ENCODE measurements around the gene TSPAN18. TPM values are rescaled to one million over a fixed set of nuclear protein-coding genes. Genes with fewer than 3 reads are reported as not detected.

The TSPAN18 gene
- total RNA-seq, 1 donor from 2014 or later: 25.4 TPM

DNA sequence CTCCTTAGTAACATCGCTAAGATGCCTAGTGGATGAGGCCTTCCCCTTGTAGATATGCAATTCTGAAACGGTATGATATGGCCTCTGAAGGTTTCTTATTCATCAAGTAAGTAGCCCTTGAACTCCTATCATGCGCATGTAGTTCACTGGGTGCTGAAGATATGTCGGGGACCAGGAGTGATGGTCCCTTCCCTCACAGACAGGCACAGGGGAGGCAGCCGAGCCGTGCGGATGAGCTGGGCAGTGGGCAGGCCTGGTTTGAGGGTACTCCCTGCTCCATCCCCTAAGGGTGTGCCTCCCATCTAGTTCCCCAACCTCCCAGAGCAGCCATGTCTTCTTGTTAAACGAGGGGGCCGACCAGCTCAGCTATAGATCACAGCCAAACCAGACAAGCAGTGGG is 183.8 kb downstream of the TSPAN18 start:
- intact Hi-C loops (cut with micrococcal nuclease): no loop called here

GRCh38 chr11:44911029-44911814 is 184.5 kb downstream of the TSPAN18 start:
- intact Hi-C loops (cut with micrococcal nuclease): loop anchor here (1.0 kb wide), 3 partner anchors 184 to 355 kb away; no protein-coding TSS in a partner anchor

GRCh38 chr11:44912270-44912987 is 185.7 kb downstream of the TSPAN18 start:
- intact Hi-C loops (cut with micrococcal nuclease): no loop called here

GRCh38 chr11:44913502-44913901 is 186.7 kb downstream of the TSPAN18 start:
- intact Hi-C loops (cut with micrococcal nuclease): no loop called here

- intact Hi-C loops (cut with micrococcal nuclease): no loop called here
Observed at GRCh38 chr11:44914105-44914504, 187.3 kb downstream of the TSPAN18 start.

DNA sequence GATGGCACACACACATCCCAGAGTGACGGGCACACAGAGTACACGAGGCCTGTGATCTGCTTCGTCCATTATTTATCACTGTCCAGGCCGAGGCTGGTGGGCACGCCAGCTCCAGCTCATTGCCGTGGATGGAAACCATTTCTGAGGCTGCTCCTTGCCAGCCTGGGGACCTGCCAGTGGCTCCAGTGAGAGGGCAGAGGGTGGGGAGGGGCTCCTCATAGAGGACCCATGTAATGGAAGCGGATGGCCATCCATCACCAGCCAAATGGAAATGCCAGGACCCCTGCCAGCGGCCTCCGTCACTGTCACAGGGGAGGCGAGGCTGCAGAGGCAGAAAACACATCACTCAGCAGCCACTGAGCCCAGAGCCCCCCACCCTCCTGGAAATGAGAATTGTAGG is 188.2 kb downstream of the TSPAN18 start:
- intact Hi-C loops (cut with micrococcal nuclease): no loop called here

- intact Hi-C loops (cut with micrococcal nuclease): no loop called here
Observed at GRCh38 chr11:44915621-44916020, 188.9 kb downstream of the TSPAN18 start.

DNA sequence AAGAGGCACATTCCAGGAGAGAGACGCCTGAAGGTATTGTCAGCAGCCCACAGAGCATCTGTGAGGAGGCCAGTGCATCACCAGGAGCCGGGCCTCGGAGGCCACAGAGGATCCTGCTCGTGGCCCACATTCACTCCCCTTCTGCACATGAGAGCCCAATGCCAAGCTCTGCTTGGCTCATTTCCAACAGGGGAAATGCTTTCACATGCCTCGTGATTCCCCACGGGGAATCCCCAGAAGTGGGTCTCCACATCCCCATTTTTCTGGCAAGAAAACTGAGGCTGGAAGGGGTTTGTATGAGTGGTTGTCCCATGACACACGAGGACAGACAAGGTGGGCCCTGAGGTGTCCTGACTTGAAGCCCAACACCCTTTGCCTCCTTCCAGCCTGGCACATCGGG is 189.6 kb downstream of the TSPAN18 start:
- intact Hi-C loops (cut with micrococcal nuclease): no loop called here

GRCh38 chr11:44916801-44917385 is 190.1 kb downstream of the TSPAN18 start:
- intact Hi-C loops (cut with micrococcal nuclease): no loop called here

DNA sequence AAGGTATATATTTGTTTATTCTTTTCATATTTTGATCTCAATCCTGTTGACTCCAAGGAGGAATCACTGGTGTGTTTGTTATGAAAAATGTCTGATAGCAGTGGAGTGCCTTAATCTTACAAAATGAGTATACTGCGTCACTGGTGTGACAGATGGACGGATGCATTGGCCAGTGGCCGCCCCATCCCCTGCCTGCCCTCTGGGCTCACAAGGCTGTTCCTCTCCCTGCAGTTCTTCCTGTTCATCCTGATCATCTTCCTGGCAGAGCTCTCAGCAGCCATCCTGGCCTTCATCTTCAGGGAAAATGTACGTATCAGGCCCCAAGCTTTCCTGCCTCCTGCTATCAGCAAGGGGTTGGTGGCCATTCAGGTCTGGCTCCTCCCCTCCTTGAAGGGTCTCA is 191.0 kb downstream of the TSPAN18 start:
- intact Hi-C loops (cut with micrococcal nuclease): no loop called here

DNA sequence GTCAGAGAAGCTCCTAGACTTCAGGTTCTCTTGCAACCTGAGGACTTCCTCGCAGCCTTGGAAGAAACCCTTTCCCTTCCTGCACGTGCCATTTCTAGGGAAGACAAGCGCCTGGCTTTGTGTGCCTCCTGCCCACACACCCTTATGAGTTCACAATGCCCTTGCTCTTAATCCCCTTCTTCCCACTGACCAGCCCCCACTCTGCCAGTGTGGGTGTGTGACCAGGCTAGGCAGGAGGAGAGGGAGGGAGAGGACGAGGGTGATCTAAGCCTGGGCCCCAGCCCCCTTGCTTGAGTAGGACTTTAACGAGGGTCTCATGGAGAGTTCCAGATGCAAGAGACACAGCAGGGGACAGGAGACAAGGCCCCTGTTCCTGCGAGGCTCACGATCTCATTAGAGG is 193.7 kb downstream of the TSPAN18 start:
- intact Hi-C loops (cut with micrococcal nuclease): no loop called here

GRCh38 chr11:44923115-44923514 is 196.4 kb downstream of the TSPAN18 start:
- intact Hi-C loops (cut with micrococcal nuclease): no loop called here

- intact Hi-C loops (cut with micrococcal nuclease): no loop called here
Observed at GRCh38 chr11:44923806-44924205, 197.0 kb downstream of the TSPAN18 start.

DNA sequence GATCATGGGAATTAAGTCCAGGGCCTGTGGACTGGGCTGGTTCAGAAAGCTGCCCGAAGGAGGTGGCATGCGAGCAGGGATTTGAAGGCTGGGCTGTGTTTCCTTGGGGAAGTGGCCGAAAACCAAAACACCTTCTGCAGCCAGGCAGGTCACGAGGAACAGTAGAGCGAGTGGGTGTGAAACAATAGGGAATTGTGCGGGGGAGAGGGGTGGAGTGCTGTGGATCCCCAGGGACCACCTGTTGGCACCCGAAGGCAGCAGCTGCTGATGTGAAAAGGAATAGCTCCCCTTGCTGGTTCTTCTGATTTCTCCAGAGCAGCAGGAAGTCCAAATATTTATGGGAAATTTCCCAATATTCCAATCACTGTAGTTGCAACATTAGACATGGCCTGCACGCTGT is 199.3 kb downstream of the TSPAN18 start:
- intact Hi-C loops (cut with micrococcal nuclease): loop anchor here (2.0 kb wide), 1 partner anchor 179 kb away; no protein-coding TSS in a partner anchor

DNA sequence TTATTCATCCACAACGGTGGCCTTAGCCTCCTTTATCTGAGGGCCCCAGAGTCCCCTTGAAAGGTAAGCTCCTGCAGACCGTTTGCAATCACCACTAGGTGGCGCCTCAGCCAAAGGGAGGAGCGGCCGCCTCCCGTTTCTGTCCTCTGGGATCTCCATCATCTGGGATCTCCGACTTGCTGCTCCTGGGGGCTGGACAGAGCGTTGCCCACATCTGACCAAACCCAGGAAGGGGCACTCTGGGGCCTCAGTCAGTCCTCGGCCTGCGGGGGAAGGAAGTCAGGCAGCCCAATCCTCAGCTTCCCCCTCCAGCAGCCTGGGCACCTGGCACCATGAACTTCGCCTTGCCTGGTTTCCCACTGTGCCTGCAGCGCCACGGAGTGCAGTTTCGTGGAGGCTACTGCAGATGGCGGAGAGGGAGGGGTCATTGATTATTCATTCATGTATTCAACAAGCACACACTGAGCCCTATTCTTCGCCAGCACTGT is 200.5 kb downstream of the TSPAN18 start:
- intact Hi-C loops (cut with micrococcal nuclease): loop anchor here (2.0 kb wide), 1 partner anchor 178 kb away; no protein-coding TSS in a partner anchor

- intact Hi-C loops (cut with micrococcal nuclease): no loop called here
Observed at GRCh38 chr11:44928144-44928543, 201.4 kb downstream of the TSPAN18 start.

DNA sequence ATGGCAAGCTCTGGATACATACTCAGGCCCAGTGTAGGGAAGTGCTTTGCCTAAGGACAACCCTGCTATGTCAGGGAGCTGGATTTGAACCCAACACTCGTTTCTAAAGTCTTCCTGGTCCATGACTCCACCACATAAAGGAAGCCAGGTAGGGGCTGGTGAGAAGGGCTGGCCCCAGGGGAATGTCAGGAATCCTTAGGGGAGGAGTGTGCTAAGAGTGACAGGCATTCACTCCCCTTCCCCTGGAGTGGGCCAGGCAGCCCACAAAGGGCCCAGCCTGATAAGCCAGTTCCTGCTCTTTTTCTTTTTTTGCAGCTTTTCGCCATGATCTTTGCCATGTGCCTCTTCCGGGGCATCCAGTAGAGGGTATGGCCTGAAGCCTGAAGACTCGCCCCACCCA is 202.1 kb downstream of the TSPAN18 start:
- intact Hi-C loops (cut with micrococcal nuclease): no loop called here

GRCh38 chr11:44930588-44931302 is 204.0 kb downstream of the TSPAN18 start:
- intact Hi-C loops (cut with micrococcal nuclease): loop anchor here (10.0 kb wide), 1 partner anchor 404 kb away; no protein-coding TSS in a partner anchor

DNA sequence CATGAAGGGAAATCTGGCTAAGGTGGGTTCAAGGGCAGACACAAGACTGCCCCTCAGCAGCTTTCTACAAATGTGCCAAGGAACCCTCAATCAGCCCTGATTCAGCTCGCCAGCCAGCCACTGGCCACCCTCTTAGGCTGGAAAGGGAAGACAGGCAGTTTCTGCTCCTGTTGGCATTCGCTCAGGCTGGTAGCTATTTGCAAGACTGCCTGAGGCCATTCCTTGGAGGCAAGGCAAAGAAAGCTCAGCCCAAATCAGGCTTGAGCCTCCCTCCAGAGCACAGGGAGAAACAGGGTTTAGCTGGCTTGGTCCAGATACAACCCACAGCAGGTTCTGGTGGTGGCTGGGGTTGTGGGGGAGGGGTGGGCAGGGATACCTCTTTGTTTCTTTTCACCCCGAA is 204.7 kb downstream of the TSPAN18 start:
- intact Hi-C loops (cut with micrococcal nuclease): loop anchor here (10.0 kb wide), 1 partner anchor 403 kb away; no protein-coding TSS in a partner anchor

- intact Hi-C loops (cut with micrococcal nuclease): loop anchor here (10.0 kb wide), 1 partner anchor 401 kb away; no protein-coding TSS in a partner anchor
Observed at GRCh38 chr11:44934110-44934509, 207.3 kb downstream of the TSPAN18 start.

- intact Hi-C loops (cut with micrococcal nuclease): loop anchor here (10.0 kb wide), 1 partner anchor 400 kb away; no protein-coding TSS in a partner anchor
Observed at GRCh38 chr11:44934735-44935250, 208.0 kb downstream of the TSPAN18 start.
